ENCODE results near the gene SVOPL. TPM values are rescaled to one million over a fixed set of nuclear protein-coding genes. Genes with fewer than 3 reads are reported as not detected.

SVOPL gene
- total RNA-seq, 2 experiments from 2014 or later, result not detected

- no peak for DNase-seq
- Mint-ChIP-seq H3K4me1 (ENCODE audit: low read depth) (no peaks in the 10 kb centered on the region), H3K36me3 (peaks cover 38% of the 10 kb centered on the region), H3K27ac (no peak overlapping the region), H3K27me3 (no peaks in the 10 kb centered on the region), H3K4me3 (no peak overlapping the region), H3K9me3 (no peaks in the 10 kb centered on the region)
- ChIA-PET CTCF (no interaction called here), POLR2A (no interaction called here)
- intact Hi-C loops (cut with micrococcal nuclease), result no loop called here
Observed at GRCh38 chr7:138587485-138587884, 113.7 kb downstream of the SVOPL start.

- Mint-ChIP-seq H3K36me3 (peaks cover 48% of the 10 kb centered on the region), H3K9me3 (no peaks in the 10 kb centered on the region), H3K4me1 (ENCODE audit: low read depth) (no peaks in the 10 kb centered on the region), H3K27me3 (no peaks in the 10 kb centered on the region), H3K27ac (no peak overlapping the region), H3K4me3 (no peak overlapping the region)
- ChIA-PET CTCF (no interaction called here), POLR2A (no interaction called here)
- DNase-seq, result no peak
- intact Hi-C loops (cut with micrococcal nuclease), result no loop called here
Observed at GRCh38 chr7:138585283-138585993, 115.7 kb downstream of the SVOPL start.

GRCh38 chr7:138584696-138585095 lies 116.5 kb downstream of the SVOPL start:
- H3K36me3 Mint-ChIP-seq, result peaks cover 55% of the 10 kb centered on the region
- no peak overlapping the region for H3K4me3 Mint-ChIP-seq
- no peaks in the 10 kb centered on the region for H3K4me1 Mint-ChIP-seq (ENCODE audit: low read depth)
- CTCF ChIA-PET, result interaction anchor here (1.4 kb wide), 1 partner anchor 154 kb away, joined by 4 read pairs; no protein-coding TSS in a partner anchor
- POLR2A ChIA-PET, result no interaction called here
- intact Hi-C loops (cut with micrococcal nuclease), result no loop called here
- H3K27ac Mint-ChIP-seq, result no peak overlapping the region
- no peaks in the 10 kb centered on the region for H3K27me3 Mint-ChIP-seq
- no peaks in the 10 kb centered on the region for H3K9me3 Mint-ChIP-seq
- no peak for DNase-seq

- POLR2A ChIA-PET, result no interaction called here
- CTCF ChIA-PET, result interaction anchor here (1.4 kb wide), 1 partner anchor 154 kb away, joined by 4 read pairs; no protein-coding TSS in a partner anchor
- peaks cover 60% of the 10 kb centered on the region for H3K36me3 Mint-ChIP-seq
- H3K27ac Mint-ChIP-seq, result no peak overlapping the region
- no peaks in the 10 kb centered on the region for H3K27me3 Mint-ChIP-seq
- no peak for DNase-seq
- H3K9me3 Mint-ChIP-seq, result no peaks in the 10 kb centered on the region
- no peaks in the 10 kb centered on the region for H3K4me1 Mint-ChIP-seq (ENCODE audit: low read depth)
- intact Hi-C loops (cut with micrococcal nuclease), result no loop called here
- H3K4me3 Mint-ChIP-seq, result no peak overlapping the region
Observed at GRCh38 chr7:138584283-138584682, 116.9 kb downstream of the SVOPL start.

GRCh38 chr7:138581065-138581464 lies 120.1 kb downstream of the SVOPL start:
- POLR2A ChIA-PET, result no interaction called here
- no peaks in the 10 kb centered on the region for H3K4me1 Mint-ChIP-seq (ENCODE audit: low read depth)
- H3K27ac Mint-ChIP-seq, result no peak overlapping the region
- H3K4me3 Mint-ChIP-seq, result no peak overlapping the region
- CTCF ChIA-PET, result no interaction called here
- no peaks in the 10 kb centered on the region for H3K27me3 Mint-ChIP-seq
- H3K36me3 Mint-ChIP-seq, result peaks cover 60% of the 10 kb centered on the region
- no peaks in the 10 kb centered on the region for H3K9me3 Mint-ChIP-seq
- intact Hi-C loops (cut with micrococcal nuclease), result no loop called here
- DNase-seq, result no peak

- Mint-ChIP-seq H3K4me3 (no peak overlapping the region), H3K4me1 (ENCODE audit: low read depth) (no peaks in the 10 kb centered on the region), H3K27ac (no peak overlapping the region), H3K27me3 (no peaks in the 10 kb centered on the region), H3K9me3 (no peaks in the 10 kb centered on the region), H3K36me3 (peaks cover 54% of the 10 kb centered on the region)
- POLR2A ChIA-PET, result no interaction called here
- intact Hi-C loops (cut with micrococcal nuclease), result no loop called here
- DNase-seq, result no peak
- CTCF ChIA-PET, result no interaction called here
Observed at GRCh38 chr7:138579671-138580070, 121.5 kb downstream of the SVOPL start.

- DNase-seq, result no peak
- no peaks in the 10 kb centered on the region for H3K4me1 Mint-ChIP-seq (ENCODE audit: low read depth)
- POLR2A ChIA-PET, result no interaction called here
- CTCF ChIA-PET, result no interaction called here
- intact Hi-C loops (cut with micrococcal nuclease), result no loop called here
- no peaks in the 10 kb centered on the region for H3K27me3 Mint-ChIP-seq
- H3K4me3 Mint-ChIP-seq, result no peak overlapping the region
- H3K9me3 Mint-ChIP-seq, result no peaks in the 10 kb centered on the region
- H3K36me3 Mint-ChIP-seq, result peaks cover 51% of the 10 kb centered on the region
- H3K27ac Mint-ChIP-seq, result no peak overlapping the region
Observed at GRCh38 chr7:138579136-138579535, 122.0 kb downstream of the SVOPL start.

- POLR2A ChIA-PET, result no interaction called here
- Mint-ChIP-seq H3K27ac (no peak overlapping the region), H3K9me3 (no peaks in the 10 kb centered on the region), H3K36me3 (peaks cover 54% of the 10 kb centered on the region), H3K4me3 (no peak overlapping the region), H3K27me3 (no peaks in the 10 kb centered on the region), H3K4me1 (ENCODE audit: low read depth) (no peaks in the 10 kb centered on the region)
- CTCF ChIA-PET, result no interaction called here
- intact Hi-C loops (cut with micrococcal nuclease), result no loop called here
- DNase-seq, result no peak
Observed at GRCh38 chr7:138575897-138576428, 125.2 kb downstream of the SVOPL start.

GRCh38 chr7:138573741-138574140 lies 127.4 kb downstream of the SVOPL start:
- H3K4me3 Mint-ChIP-seq, result no peak overlapping the region
- ChIA-PET CTCF (no interaction called here), POLR2A (no interaction called here)
- intact Hi-C loops (cut with micrococcal nuclease), result no loop called here
- H3K27ac Mint-ChIP-seq, result no peak overlapping the region
- DNase-seq, result no peak
- H3K27me3 Mint-ChIP-seq, result no peaks in the 10 kb centered on the region
- no peaks in the 10 kb centered on the region for H3K4me1 Mint-ChIP-seq (ENCODE audit: low read depth)
- no peaks in the 10 kb centered on the region for H3K9me3 Mint-ChIP-seq
- peaks cover 53% of the 10 kb centered on the region for H3K36me3 Mint-ChIP-seq

GRCh38 chr7:138570715-138571114 lies 130.4 kb downstream of the SVOPL start:
- H3K9me3 Mint-ChIP-seq, result peaks cover 4% of the 10 kb centered on the region
- ChIA-PET CTCF (no interaction called here), POLR2A (no interaction called here)
- no peaks in the 10 kb centered on the region for H3K4me1 Mint-ChIP-seq (ENCODE audit: low read depth)
- H3K36me3 Mint-ChIP-seq, result peaks cover 58% of the 10 kb centered on the region
- intact Hi-C loops (cut with micrococcal nuclease), result no loop called here
- H3K27me3 Mint-ChIP-seq, result no peaks in the 10 kb centered on the region
- H3K4me3 Mint-ChIP-seq, result no peak overlapping the region
- H3K27ac Mint-ChIP-seq, result no peak overlapping the region
- DNase-seq, result no peak

GRCh38 chr7:138569418-138569817 lies 131.7 kb downstream of the SVOPL start:
- Mint-ChIP-seq H3K27ac (no peak overlapping the region), H3K4me3 (no peak overlapping the region), H3K27me3 (no peaks in the 10 kb centered on the region), H3K36me3 (peaks cover 67% of the 10 kb centered on the region), H3K9me3 (peaks cover 17% of the 10 kb centered on the region), H3K4me1 (ENCODE audit: low read depth) (no peaks in the 10 kb centered on the region)
- intact Hi-C loops (cut with micrococcal nuclease), result no loop called here
- POLR2A ChIA-PET, result no interaction called here
- CTCF ChIA-PET, result no interaction called here
- no peak for DNase-seq

- H3K4me3 Mint-ChIP-seq, result no peak overlapping the region
- ChIA-PET POLR2A (no interaction called here), CTCF (no interaction called here)
- peaks cover 24% of the 10 kb centered on the region for H3K9me3 Mint-ChIP-seq
- H3K27ac Mint-ChIP-seq, result no peak overlapping the region
- H3K4me1 Mint-ChIP-seq (ENCODE audit: low read depth), result no peaks in the 10 kb centered on the region
- H3K36me3 Mint-ChIP-seq, result peaks cover 68% of the 10 kb centered on the region
- intact Hi-C loops (cut with micrococcal nuclease), result no loop called here
- no peak for DNase-seq
- no peaks in the 10 kb centered on the region for H3K27me3 Mint-ChIP-seq
Observed at GRCh38 chr7:138568655-138569054, 132.5 kb downstream of the SVOPL start.

- H3K36me3 Mint-ChIP-seq, result peaks cover 83% of the 10 kb centered on the region
- POLR2A ChIA-PET, result no interaction called here
- H3K4me3 Mint-ChIP-seq, result no peak overlapping the region
- no peak for DNase-seq
- H3K27me3 Mint-ChIP-seq, result no peaks in the 10 kb centered on the region
- intact Hi-C loops (cut with micrococcal nuclease), result no loop called here
- no peaks in the 10 kb centered on the region for H3K4me1 Mint-ChIP-seq (ENCODE audit: low read depth)
- no peak overlapping the region for H3K27ac Mint-ChIP-seq
- peaks cover 41% of the 10 kb centered on the region for H3K9me3 Mint-ChIP-seq
- CTCF ChIA-PET, result no interaction called here
Observed at GRCh38 chr7:138565451-138566114, 135.6 kb downstream of the SVOPL start.

Measured in activated CD4-positive, alpha-beta memory T cell treated with anti-CD3 and anti-CD28 coated beads for 36 hours (primary cell).